Ovary (tissue), 9 donors: ENCODE measurements around the gene TMEM272. TPM values are rescaled to one million over a fixed set of nuclear protein-coding genes. Genes with fewer than 3 reads are reported as not detected.

Experiments
- DNase-seq, 5 donors: peaks; one replicate each; pipeline ENCODE4 v3.0.0-alpha.2; 2019 to 2020
- H3K27ac ChIP-seq, 2 donors: fragments of 200-600 bp; one replicate each; pipeline versions ENCODE4 v1.5.1 to v1.8.0; 2019 to 2022
- H3K27me3 ChIP-seq: fragments of 200-600 bp; one replicate; pipeline ENCODE4 v1.8.0; 2022
- H3K36me3 ChIP-seq: fragments of 200-600 bp; sonication (generic); one replicate; pipeline ENCODE4 v1.5.1; 2019
- H3K4me1 ChIP-seq: one replicate; pipeline ENCODE4 v1.8.1; 2013; ENCODE audit warnings: mild to moderate bottlenecking, moderate library complexity; ENCODE audit not compliant: insufficient read depth
- H3K4me3 ChIP-seq: fragments of 200-600 bp; sonication (generic); one replicate; pipeline ENCODE4 v1.5.1; 2017
- H3K9me3 ChIP-seq, 2 donors: fragments of 200-600 bp in 1 of 2; sonication (generic) in 1 of 2; one replicate each; pipeline versions ENCODE4 v1.5.1 to v1.8.1; 2013 to 2019; ENCODE audit warnings: mild to moderate bottlenecking in 1 of 2, moderate library complexity in 1 of 2
- CTCF ChIP-seq, 3 donors: fragments of 450-650 bp in 2 of 3; fragments of 200-600 bp in 1 of 3; IDR thresholded peaks; one replicate each; pipeline versions ENCODE4 v1.5.1 to v1.8.0; 2016 to 2022; ENCODE audit warnings: antibody characterized with exemption in 3 of 3, mild to moderate bottlenecking in 1 of 3
- EP300 ChIP-seq: sonication (generic); formaldehyde crosslinking; IDR thresholded peaks from one replicate; pipeline ENCODE4 v1.6.1; 2017; ENCODE audit warnings: antibody characterized with exemption
- POLR2A ChIP-seq: fragments of 450-650 bp; IDR thresholded peaks from one replicate; pipeline ENCODE4 v1.6.1; 2017; ENCODE audit warnings: antibody characterized with exemption, mild to moderate bottlenecking, moderate library complexity
- WGBS, 3 donors: extraction: QIAGEN DNeasy Blood & Tissue Kit in 1 of 3; methylation state at CpG; one replicate each; pipeline versions ENCODE4 v1.1.5 to v1.1.7; 2013 to 2017; 5-methylcytosine and 5-hydroxymethylcytosine counted together
- intact Hi-C, 4 donors: fragments of 100-400 bp; cut with DNase I; formaldehyde crosslinking; loops; one replicate each; pipeline versions ENCODE4 v1.11.0 to v1.15.1; 2022 to 2023
- polyA plus RNA-seq, 2 donors: library from polyadenylated mRNA; stranded (reverse); fragments of 200-250 nt in 1 of 2; fragments of 350-450 nt in 1 of 2; fragmentation: Illumina TruSeq in 1 of 2; extraction: RNeasy Lipid Tissue Mini Kit (QIAGEN cat#74804) in 1 of 2; gene quantifications; one replicate each; pipeline ENCODE4 v1.2.3, GENCODE V29; 2013 to 2014
- total RNA-seq, 7 donors: library from RNA; depleted of rRNA in 2 of 7; stranded (reverse); fragments of >200 nt in 2 of 7; fragmentation: NEBNext Ultra II Directional in 3 of 7; extraction: Animal tissue kit (Norgen Biotek cat#: 25700) in 3 of 7; gene quantifications; one replicate each; pipeline versions ENCODE4 v1.1.0 to v1.2.4, GENCODE V29; 2016 to 2023
- donor health status: DM: no; HTN: no; CAD: no; lungs with moderate emphysema.
- donor health status: DM: no; HTN: no; CAD: no.
- donor health status: Bipolar disorder and iron deficiency.
- donor health status: DM: yes; HTN: yes; CAD: no.
- donor health status: DM: no; HTN: no; CAD: no.
- donor health status: DM: yes; HTN: yes; CAD: no.

TMEM272 gene
- total and polyA plus RNA-seq, 9 donors = 0.05 to 0.28 (median 0.11) TPM; not detected in 2

DNA sequence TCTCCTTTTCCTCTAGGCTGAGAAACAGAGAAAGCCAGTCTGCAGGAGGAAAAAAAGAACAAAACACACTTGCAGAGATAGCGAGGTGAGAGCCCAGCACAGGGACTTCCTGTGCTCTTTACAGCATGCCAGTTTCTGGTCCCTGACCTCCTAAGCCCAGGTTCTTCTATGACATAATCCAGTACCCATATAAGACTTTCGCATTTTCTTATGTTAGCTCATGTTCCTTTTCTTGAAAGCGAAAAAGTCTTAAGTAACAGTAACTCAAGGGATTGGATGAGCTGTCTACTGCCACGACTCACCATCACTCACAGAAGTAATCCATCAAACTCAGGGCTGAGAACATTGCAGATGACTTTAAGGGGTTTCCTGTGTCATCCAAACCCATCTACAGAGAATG is 34.2 kb upstream of the TMEM272 start:
- intact Hi-C loops = no loop called here

GRCh38 chr13:51874651-51875050 is 29.7 kb upstream of the TMEM272 start:
- no peak for DNase-seq
- Histone ChIP-seq H3K36me3 (no peaks in the 10 kb centered on the region), H3K4me3 (no peak overlapping the region), H3K9me3 (no peaks in the 10 kb centered on the region), H3K4me1 (no peaks in the 10 kb centered on the region), H3K27ac (no peak overlapping the region), H3K27me3 (no peaks in the 10 kb centered on the region)
- WGBS, 3 donors = 31 to 37% (median 34%) methylated on average over 11 of the region's 11 CpGs
- no peak for TF ChIP-seq EP300
- TF ChIP-seq CTCF (IDR thresholded peaks at IDR 0.05) = no peak
- TF ChIP-seq POLR2A = no peak
- intact Hi-C loops = no loop called here

More for the DNA sequence above, 34.2 kb upstream of the TMEM272 start:
- Histone ChIP-seq H3K4me3 (no peak overlapping the region), H3K36me3 (no peaks in the 10 kb centered on the region), H3K27me3 (no peaks in the 10 kb centered on the region), H3K27ac (no peak overlapping the region), H3K4me1 (no peaks in the 10 kb centered on the region), H3K9me3 (peaks cover 0 to 3% of the 10 kb centered on the region in 2 donors)
- DNase-seq = no peak
- 72 to 80% (median 80%) methylated on average over 4 of the region's 4 CpGs for WGBS, 3 donors
- no peak for TF ChIP-seq EP300
- TF ChIP-seq POLR2A = no peak
- no peak for TF ChIP-seq CTCF (IDR thresholded peaks at IDR 0.05)

DNA sequence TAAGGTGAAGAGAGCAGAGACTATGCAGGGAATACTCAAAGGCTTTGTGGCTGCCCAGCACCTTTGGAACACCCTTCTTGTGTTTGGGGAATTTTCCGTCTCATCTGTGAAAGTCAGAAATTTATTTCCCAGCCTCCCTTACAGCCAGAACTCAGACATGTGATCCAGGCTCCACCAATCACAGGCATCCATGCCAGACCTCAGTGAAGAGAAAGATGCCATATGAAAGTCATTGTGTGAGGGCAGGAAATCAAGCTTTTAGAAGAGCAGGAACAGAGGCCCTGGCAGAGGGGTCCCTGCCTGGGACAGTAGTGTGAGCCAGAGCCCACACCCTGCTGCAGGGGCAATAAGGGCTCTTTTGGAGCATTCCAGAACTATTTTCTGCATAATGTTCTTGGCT is 28.9 kb upstream of the TMEM272 start:
- Histone ChIP-seq H3K36me3 (no peaks in the 10 kb centered on the region), H3K4me1 (no peaks in the 10 kb centered on the region), H3K9me3 (no peaks in the 10 kb centered on the region), H3K4me3 (no peak overlapping the region), H3K27me3 (no peaks in the 10 kb centered on the region), H3K27ac (no peak overlapping the region)
- WGBS, 3 donors = 81 to 90% (median 87%) methylated on average over 1 of the region's 1 CpG
- no peak for DNase-seq
- intact Hi-C loops = no loop called here
- TF ChIP-seq CTCF (IDR thresholded peaks at IDR 0.05) (no peak), POLR2A (no peak), EP300 (no peak)

- TF ChIP-seq POLR2A = no peak
- no peak for TF ChIP-seq CTCF (IDR thresholded peaks at IDR 0.05)
- no peak for TF ChIP-seq EP300
- Histone ChIP-seq H3K9me3 (no peaks in the 10 kb centered on the region), H3K4me3 (no peak overlapping the region), H3K36me3 (no peaks in the 10 kb centered on the region), H3K27me3 (no peaks in the 10 kb centered on the region), H3K4me1 (no peaks in the 10 kb centered on the region), H3K27ac (no peak overlapping the region)
- 93 to 95% (median 94%) methylated on average over 6 of the region's 6 CpGs for WGBS, 3 donors
- DNase-seq = no peak
- intact Hi-C loops = no loop called here
These were observed 28.3 kb upstream of the TMEM272 start for GRCh38 chr13:51873117-51873798.
